ENCODE data around the gene FBXO33.

Gene FBXO33

DNA sequence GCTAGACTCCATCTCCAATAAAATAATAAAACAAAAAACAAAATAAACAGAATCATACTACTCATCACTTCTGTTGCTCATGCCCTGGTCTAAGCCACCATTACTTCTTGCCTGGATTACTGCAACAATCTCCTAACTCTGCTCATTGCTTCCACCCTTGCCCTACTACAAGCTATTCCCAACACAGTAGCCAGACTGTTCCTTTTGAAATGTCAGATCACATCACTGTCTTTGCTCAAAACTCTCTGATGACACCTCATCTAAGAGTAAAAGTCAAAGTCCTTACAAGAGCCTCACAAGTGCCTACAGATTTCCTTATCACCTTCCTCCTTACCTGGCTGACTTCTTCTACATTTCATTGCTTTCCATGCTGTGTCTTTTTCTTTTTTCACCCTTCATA, 10.0 kb downstream of the FBXO33 start:
- TF ChIP-seq, protein P1, sequence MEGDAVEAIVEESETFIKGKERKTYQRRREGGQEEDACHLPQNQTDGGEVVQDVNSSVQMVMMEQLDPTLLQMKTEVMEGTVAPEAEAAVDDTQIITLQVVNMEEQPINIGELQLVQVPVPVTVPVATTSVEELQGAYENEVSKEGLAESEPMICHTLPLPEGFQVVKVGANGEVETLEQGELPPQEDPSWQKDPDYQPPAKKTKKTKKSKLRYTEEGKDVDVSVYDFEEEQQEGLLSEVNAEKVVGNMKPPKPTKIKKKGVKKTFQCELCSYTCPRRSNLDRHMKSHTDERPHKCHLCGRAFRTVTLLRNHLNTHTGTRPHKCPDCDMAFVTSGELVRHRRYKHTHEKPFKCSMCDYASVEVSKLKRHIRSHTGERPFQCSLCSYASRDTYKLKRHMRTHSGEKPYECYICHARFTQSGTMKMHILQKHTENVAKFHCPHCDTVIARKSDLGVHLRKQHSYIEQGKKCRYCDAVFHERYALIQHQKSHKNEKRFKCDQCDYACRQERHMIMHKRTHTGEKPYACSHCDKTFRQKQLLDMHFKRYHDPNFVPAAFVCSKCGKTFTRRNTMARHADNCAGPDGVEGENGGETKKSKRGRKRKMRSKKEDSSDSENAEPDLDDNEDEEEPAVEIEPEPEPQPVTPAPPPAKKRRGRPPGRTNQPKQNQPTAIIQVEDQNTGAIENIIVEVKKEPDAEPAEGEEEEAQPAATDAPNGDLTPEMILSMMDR (IDR thresholded peaks at IDR 0.05; ENCODE audit: low read length, missing control alignments) = no peak
- DNase-seq (ENCODE audit: low read depth) = no peak
- H3K4me3 ChIP-seq (replicated peaks; ENCODE audit: low read depth, low read length) = no peak overlapping the region

DNA sequence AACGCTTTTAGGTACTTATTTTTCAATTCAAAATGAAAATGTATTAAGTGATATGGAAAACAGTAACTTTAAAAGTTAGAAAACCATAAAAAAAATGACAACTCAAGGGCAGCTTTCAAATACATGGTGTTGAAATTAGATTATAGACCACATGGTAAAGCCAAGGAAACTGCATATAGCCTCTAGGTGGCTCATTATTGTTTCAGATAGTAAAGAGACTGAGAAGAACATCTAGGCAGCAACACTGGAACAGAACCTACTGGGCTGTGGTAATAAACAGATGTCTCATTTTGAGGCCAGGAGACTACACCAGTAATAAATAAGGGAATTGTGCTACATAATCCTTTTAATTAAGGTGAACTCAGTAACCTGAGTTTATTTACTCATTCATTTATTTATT, 13.0 kb downstream of the FBXO33 start:
- DNase-seq (ENCODE audit: low read depth) = no peak
- TF ChIP-seq, protein P1 (IDR thresholded peaks at IDR 0.05; ENCODE audit: low read length, missing control alignments) = no peak
- H3K4me3 ChIP-seq (replicated peaks; ENCODE audit: low read depth, low read length) = no peak overlapping the region

DNA sequence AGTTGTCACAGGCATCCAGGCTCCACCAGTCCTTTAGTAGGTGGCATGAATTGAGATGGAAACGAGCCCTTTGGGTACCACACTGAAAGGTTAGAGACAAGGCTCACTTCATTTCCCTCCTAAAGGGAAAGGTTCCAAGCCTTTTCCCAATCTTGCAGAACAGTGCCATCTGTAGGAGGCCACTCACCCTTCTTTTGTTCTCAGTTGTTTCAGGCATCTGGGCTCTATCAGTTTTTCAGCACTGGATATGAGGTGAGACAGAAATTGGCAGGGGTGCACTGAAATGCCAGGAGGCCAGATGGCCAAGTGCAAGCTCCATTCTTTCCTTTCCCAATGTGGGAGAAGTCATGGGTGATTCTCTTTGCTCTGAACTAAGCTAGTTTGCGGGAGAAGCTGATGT, 15.2 kb downstream of the FBXO33 start:
- TF ChIP-seq, protein P1 (IDR thresholded peaks at IDR 0.05; ENCODE audit: low read length, missing control alignments) = peak; percentile 34
- no peak overlapping the region for H3K4me3 ChIP-seq (replicated peaks; ENCODE audit: low read depth, low read length)
- DNase-seq (ENCODE audit: low read depth) = peak; percentile 40

DNA sequence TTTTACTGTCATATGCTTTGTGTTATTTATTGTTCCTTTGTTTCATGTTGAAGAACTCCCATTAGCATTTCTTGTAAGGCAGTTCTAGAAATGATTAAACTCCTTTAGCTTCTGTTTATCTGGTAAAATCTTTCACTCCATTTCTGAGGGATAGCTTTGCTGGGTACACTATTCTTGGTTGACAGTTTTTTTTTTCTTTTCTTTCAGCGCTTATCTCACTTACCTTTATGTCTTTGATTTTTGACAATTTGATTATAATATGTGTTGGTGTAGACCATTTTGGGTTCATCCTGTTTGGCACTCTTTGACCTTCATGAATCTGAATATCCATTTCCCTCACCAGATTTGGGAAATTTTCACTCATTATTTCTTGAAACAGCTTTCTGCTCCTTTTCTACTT, 16.2 kb downstream of the FBXO33 start:
- no peak overlapping the region for H3K4me3 ChIP-seq (replicated peaks; ENCODE audit: low read depth, low read length)
- DNase-seq (ENCODE audit: low read depth) = no peak
- TF ChIP-seq, protein P1 (IDR thresholded peaks at IDR 0.05; ENCODE audit: low read length, missing control alignments) = no peak

DNA sequence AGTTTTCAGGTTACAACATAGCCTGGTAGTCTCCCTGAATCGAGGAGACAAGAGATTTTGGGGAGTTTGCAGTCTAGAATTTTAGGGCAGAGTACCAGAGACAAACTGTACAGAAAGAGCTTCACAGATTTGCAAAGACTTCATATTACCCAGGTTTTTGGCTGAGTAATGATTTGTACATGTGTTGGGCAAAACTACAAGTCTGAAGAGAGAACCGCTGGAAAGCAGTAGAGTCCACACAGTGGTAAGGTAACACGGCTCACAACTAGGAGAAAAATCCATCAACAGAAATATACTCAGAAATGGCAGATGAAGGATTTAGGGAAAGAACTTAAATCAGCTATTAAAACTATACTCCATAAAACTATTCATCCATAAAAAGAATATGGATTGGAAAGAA, 25.7 kb downstream of the FBXO33 start:
- TF ChIP-seq, protein P1 (IDR thresholded peaks at IDR 0.05; ENCODE audit: low read length, missing control alignments) = no peak
- no peak overlapping the region for H3K4me3 ChIP-seq (replicated peaks; ENCODE audit: low read depth, low read length)
- no peak for DNase-seq (ENCODE audit: low read depth)

DNA sequence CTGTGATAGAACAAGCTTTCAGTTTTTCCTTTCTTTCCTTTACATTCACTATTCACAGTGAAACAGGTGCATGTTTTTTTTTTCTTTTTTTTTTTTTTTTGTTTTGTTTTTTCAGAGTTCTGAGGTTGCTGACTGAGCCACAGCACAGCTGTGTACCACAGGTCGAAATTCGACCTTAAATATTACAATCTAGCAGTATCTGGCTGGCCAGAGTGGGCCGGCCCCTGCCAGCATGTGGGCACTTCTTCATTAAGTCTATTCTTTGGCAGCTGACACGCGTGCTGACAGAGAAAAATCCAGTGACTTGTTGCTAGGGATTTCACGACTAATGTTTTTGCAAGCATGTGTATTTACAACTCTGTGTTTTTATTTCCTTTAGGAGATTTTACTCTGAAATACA, 33.9 kb downstream of the FBXO33 start:
- TF ChIP-seq, protein P1 (IDR thresholded peaks at IDR 0.05; ENCODE audit: low read length, missing control alignments) = no peak
- no peak overlapping the region for H3K4me3 ChIP-seq (replicated peaks; ENCODE audit: low read depth, low read length)
- no peak for DNase-seq (ENCODE audit: low read depth)

DNA sequence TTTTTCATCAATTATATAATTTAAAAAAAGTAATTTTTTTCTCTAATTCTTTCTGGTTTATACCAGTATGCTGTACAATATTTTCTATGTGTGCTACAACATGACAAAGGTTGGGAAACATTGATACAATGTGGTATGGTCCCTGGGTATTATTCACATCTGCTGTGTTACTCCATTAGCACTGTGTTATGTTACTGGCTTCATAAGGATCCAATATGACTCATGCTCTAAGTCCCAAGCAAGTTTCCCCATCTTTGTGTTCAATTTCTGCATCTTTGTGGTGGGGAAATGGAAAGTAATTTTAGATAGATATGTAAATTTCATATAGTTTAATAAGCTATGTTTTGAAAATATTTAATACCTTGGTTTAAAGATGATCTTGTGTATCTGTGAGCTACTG, 35.8 kb downstream of the FBXO33 start:
- TF ChIP-seq, protein P1 (IDR thresholded peaks at IDR 0.05; ENCODE audit: low read length, missing control alignments) = no peak

More for the DNA sequence above, 35.8 kb downstream of the FBXO33 start:
- DNase-seq (ENCODE audit: low read depth) = peak; percentile 53
- H3K4me3 ChIP-seq (replicated peaks; ENCODE audit: low read depth, low read length) = no peak overlapping the region
